GM19099 (cell line): Measurements from ENCODE around the gene OSBPL2.

Experiments
- POLR2A ChIP-seq: IDR thresholded peaks from 3 replicates; pipeline ENCODE4 v1.6.1; 2011; ENCODE audit warnings: low read depth; ENCODE audit not compliant: insufficient read length; ENCODE audit errors: extremely low read depth

Gene OSBPL2

DNA sequence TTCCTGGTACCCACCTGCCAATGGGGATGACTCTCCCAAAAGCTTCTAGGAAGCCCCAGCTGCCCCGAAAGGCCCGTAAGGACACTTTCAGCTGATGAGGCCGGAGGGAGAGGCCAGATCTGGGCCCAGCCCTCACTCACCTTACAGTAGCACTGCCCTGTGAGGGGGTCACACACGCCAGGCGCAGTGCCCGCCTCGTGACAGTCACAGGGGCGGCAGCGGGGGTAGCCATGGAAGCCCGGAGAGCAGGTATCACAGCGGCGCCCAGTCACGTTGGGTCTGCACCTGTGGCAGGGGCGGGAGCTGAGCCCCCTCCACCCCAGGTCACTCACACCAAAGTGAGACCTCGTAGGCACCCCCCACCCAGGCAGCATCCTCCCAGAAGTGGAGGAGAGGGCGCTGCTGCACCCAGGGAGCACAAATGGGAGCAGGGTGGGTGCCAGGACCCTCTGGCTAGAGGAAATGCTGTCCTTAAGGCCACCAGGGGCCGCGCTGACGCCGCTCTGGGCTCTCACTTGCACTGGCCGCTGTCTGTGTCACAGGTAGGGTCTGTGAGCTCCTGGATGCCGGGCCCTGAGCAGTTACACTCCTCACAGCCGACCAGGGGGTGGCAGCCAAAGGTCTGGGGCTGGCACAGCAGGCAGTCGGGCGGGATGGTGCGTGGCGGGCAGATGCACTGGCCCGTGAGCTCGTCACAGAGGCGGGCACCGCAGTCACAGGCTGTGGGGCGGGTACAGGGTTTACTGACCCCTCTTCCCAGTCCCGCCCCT is 89.6 kb downstream of the OSBPL2 start:
- TF ChIP-seq POLR2A, result no peak

- TF ChIP-seq POLR2A, result no peak
Measured at GRCh38 chr20:62328684-62329388, 90.5 kb downstream of the OSBPL2 start.

- TF ChIP-seq POLR2A, result no peak
Measured at GRCh38 chr20:62329389-62330377, 91.4 kb downstream of the OSBPL2 start.

- no peak for TF ChIP-seq POLR2A
Measured at GRCh38 chr20:62330576-62331317, 92.4 kb downstream of the OSBPL2 start.

GRCh38 chr20:62331347-62331746 is 93.0 kb downstream of the OSBPL2 start:
- TF ChIP-seq POLR2A, result no peak

DNA sequence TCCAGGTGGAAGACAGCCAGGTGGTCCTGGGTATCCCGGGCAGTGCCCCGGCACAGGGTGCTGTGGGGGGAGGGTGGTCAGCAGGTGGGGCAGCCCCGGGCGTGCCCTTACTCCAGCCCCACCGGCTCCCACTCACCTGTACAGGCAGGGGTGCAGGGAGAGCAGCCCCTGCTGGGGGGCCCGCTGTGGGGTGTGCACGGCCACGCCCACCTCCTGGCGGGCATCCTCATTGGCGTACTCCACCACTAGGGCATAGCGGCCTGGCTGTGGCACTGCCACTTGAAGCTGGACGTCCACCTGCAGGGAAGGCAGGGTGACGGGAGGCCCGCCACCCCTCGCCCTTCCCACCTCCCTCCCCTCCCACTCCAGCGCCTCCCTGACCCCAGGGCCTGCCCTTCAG is 94.1 kb downstream of the OSBPL2 start:
- TF ChIP-seq POLR2A, result no peak

- TF ChIP-seq POLR2A, result no peak
Measured at GRCh38 chr20:62332989-62333819, 94.9 kb downstream of the OSBPL2 start.

- TF ChIP-seq POLR2A, result no peak
Measured at GRCh38 chr20:62333820-62334595, 95.7 kb downstream of the OSBPL2 start.

- no peak for TF ChIP-seq POLR2A
Measured at GRCh38 chr20:62334881-62335280, 96.6 kb downstream of the OSBPL2 start.

DNA sequence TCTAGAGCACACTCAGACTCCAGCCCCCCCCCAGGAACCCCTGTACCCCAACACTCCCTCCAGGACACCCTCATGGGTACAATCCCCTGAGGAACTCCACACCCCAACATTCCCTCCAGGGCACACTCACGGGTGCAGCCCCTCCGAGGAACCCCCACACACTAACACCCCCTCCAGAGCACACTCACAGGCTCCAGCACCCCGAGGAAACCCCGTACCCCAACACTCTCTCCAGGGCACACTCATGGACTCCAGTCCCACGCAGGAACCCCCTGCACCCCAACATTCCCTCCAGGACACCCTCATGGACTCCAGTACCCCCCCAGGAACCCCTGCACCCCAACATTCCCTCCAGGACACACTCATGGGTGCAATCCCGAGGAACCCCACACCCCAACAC is 97.2 kb downstream of the OSBPL2 start:
- TF ChIP-seq POLR2A, result no peak

DNA sequence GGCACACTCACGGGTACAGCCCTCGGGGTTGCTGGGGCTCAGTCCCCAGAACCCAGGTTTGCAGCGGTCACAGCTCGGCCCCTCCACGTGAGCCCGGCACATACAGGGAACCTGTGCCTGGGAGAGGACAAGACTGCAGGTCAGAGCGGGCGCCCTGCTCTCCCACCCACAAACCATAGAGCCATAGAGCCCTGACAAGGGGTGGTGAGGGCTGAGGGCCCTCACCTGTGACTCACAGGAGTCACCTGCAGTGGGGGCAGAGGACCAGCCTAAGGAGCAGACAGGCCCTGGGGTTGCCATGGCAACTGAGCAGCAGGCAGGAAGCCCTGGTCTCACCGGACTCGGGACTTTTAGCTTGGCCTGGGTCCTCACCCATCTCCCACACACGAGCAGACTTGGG is 98.0 kb downstream of the OSBPL2 start:
- TF ChIP-seq POLR2A, result no peak

DNA sequence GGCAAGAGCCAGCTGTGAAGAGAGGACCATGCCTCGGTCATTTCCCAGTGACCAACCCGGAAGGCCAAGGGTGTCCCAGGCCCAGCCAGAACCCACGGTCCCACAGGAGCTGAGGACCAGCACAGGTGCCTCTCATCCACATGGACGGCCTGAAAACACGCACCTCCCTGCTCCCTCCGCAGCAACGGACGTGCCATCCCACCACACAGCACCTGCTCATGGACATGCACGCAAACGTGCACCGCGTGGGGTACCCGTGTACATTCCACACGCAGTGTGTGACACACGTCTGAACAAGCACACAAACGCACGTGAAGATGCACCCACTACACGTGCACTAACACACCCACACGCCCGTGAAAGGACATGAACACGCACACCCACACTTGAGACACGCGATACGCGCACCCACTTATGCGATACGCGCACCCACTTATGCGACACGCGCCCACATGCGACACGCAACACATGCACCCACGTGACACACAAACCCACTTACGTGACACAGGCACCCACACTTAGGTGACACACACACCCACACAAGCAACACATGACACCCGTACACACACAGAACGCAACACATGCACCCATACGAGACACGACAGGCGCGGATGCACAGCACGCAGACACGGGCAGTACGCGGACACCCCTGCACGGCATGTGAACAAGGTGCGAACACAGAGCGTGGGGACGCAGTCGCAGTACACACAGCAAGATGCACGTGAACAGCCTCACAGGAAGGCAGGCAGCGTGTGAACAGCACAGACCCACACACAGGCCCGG is 98.6 kb downstream of the OSBPL2 start:
- no peak for TF ChIP-seq POLR2A
